ENCODE results near the gene TNS4.

Gene TNS4

DNA sequence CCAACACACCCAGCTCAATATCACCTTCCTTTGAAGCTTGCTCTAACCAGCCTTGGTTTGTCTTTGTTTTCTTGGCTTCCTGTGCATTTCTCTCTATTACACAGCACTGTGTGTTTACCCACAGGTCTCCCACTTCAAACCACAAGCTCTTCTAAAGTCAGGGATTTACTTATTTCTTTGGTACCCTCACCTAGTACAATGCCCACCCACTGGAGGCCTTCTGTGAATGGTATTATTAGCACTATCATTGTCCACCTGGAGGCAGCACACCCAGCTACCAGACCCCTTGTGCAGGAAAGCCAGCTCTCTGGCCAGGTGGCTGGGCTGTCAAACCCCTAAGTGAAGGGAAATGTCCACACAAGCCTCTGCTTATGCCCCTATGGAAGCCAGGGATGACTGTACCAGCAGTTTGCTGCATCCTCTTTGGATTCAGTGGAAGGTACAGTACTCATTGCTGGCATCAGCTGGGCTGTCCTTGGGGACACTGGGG, 74.4 kb downstream of the TNS4 start:
- in situ Hi-C loops (cut with MboI; ENCODE audit: low pct_unique_long_range_greater_than_20kb, low sequenced_read_pairs): no loop called here

More for the DNA sequence above, 74.4 kb downstream of the TNS4 start:
- no peak for DNase-seq
